ENCODE measurements around the gene PCDHGB5.
"Not testable (repeated sequence)": the region's sequence is repeated elsewhere in the genome, so short reads cannot be mapped to it uniquely, and the experiment has no call there.

PCDHGB5 gene

GRCh38 chr5:141397756-141398551, at the start of gene PCDHGB5:
PCDHGB5 (plus strand) TSS chr5:141397947; CDS start chr5:141398128, 181 bp downstream.
- DNase-seq: not testable (repeated sequence)

GRCh38 chr5:141349917-141350619, 47.7 kb upstream of the PCDHGB5 start, which contains the start of gene PCDHGB1:
PCDHGB1 (plus strand) TSS chr5:141350099; CDS start chr5:141350261, 162 bp downstream.
- peak; percentile 64 for DNase-seq

DNA sequence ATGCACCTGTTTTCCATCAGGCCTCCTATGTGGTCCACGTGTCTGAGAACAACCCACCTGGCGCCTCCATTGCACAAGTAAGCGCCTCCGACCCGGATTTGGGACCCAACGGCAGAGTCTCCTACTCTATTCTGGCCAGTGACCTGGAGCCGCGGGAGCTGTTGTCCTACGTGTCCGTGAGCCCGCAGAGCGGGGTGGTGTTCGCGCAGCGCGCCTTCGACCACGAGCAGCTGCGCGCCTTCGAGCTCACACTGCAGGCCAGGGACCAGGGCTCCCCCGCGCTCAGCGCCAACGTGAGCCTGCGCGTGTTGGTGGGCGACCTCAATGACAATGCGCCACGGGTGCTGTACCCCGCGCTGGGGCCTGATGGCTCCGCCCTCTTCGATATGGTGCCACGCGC, 46.2 kb upstream of the PCDHGB5 start:
- no peak for DNase-seq

GRCh38 chr5:141354900-141355469, 42.8 kb upstream of the PCDHGB5 start, which contains the start of gene PCDHGA4:
PCDHGA4 (plus strand) TSS chr5:141355021; CDS start chr5:141355108, 87 bp downstream.
- DNase-seq: no peak

- no peak for DNase-seq
These were observed 42.1 kb upstream of the PCDHGB5 start for GRCh38 chr5:141355641-141356040.

DNA sequence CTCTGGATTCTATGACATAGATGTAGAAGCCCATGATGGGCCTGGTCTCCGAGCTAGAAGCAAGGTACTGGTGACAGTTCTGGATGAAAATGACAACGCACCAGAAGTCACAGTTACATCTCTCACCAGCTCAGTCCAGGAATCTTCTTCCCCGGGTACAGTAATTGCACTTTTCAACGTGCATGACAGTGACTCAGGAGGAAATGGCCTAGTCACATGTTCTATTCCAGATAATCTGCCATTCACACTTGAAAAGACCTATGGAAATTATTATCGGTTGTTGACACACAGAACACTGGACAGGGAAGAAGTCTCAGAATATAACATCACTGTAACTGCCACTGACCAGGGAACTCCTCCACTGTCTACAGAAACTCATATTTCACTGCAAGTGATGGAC, 41.6 kb upstream of the PCDHGB5 start:
- no peak for DNase-seq

DNA sequence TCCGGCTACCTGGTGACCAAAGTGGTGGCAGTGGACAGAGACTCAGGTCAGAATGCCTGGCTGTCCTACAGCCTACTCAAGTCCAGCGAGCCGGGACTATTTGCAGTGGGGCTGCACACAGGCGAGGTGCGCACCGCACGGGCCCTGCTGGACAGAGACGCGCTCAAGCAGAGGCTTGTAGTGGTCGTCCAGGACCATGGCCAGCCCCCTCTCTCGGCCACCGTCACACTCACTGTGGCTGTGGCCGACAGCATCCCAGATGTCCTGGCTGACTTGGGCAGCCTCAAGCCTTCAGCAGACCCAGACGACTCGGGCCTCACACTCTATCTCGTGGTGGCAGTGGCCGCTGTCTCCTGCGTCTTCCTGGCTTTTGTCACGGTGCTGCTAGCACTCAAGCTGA, 40.8 kb upstream of the PCDHGB5 start:
- DNase-seq: no peak

DNA sequence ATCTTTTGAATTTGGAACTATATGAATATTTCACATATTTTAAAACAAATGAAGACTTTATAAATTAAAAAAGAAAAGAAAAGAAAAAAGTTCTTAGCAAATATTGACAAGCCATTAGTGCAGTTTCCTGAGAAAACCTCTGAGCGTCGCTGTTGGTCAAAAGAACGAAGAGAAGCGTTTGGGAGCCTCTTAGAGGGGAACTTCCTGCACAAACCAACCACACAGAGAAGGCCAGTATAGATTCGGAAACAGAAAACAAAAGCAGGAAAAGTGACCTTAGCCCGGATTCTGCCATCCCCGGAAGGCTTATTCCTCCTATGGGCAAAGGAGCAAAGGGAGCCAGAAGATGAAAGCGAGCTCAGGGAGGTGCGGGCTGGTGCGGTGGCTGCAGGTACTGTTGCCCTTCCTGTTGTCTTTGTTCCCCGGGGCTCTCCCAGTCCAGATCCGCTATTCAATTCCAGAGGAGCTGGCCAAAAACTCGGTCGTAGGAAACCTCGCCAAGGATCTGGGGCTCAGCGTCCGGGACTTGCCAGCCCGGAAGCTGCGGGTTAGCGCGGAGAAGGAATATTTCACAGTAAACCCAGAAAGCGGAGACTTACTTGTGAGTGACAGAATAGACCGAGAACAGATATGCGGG, 37.8 kb upstream of the PCDHGB5 start, which contains the start of gene PCDHGB2:
PCDHGB2 (plus strand) TSS at position 205 of the 637 bp plus-strand sequence; CDS start at position 347, 142 bp downstream.
- DNase-seq: no peak

GRCh38 chr5:141360685-141361084, 37.1 kb upstream of the PCDHGB5 start:
- no peak for DNase-seq

DNA sequence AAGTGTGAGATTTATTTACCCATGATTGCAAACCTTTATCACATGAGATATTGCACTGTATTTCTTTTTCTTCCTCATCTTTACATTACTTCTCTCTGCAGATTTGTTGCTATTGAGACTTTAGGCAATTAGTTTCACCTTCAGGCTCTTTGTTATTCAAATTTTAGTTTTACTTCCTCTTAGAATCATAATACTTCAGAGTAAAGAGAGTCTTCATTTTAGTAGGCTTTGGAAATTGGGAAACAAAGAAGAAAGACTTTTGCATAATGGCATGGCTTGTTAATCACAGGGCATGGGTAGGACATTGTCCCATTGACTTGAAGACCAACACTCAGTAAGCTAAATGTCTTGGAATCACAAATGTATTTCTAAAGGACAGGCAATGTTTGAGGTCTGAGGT, 35.0 kb upstream of the PCDHGB5 start:
- no peak for DNase-seq

GRCh38 chr5:141363952-141364660, 33.6 kb upstream of the PCDHGB5 start, which contains the start of gene PCDHGA5:
PCDHGA5 (plus strand) TSS chr5:141364162; CDS start chr5:141364331, 169 bp downstream.
- DNase-seq: no peak

DNA sequence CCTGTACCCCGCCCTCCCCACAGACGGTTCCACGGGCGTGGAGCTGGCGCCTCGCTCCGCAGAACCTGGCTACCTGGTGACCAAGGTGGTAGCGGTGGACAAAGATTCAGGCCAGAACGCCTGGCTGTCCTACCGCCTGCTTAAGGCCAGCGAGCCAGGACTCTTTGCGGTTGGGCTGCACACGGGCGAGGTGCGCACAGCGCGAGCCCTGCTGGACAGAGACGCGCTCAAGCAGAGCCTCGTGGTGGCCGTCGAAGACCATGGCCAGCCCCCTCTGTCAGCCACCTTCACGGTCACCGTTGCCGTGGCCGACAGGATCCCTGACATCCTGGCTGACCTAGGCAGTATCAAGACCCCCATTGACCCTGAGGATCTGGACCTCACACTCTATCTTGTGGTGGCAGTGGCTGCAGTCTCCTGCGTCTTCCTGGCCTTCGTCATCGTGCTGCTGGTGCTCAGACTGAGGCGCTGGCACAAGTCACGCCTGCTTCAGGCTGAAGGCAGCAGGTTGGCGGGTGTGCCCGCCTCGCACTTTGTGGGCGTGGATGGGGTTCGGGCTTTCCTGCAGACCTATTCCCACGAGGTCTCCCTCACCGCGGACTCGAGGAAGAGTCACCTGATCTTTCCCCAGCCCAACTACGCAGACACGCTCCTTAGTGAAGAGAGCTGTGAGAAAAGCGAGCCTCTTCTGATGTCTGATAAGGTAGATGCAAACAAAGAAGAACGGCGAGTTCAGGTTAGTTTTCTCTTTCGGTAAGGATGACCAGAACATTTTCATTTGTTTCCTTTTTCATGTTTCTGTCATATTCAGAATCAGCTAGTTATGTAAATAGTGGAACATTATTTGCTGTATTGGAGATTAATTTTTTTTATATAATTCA, 31.5 kb upstream of the PCDHGB5 start:
- DNase-seq: no peak

DNA sequence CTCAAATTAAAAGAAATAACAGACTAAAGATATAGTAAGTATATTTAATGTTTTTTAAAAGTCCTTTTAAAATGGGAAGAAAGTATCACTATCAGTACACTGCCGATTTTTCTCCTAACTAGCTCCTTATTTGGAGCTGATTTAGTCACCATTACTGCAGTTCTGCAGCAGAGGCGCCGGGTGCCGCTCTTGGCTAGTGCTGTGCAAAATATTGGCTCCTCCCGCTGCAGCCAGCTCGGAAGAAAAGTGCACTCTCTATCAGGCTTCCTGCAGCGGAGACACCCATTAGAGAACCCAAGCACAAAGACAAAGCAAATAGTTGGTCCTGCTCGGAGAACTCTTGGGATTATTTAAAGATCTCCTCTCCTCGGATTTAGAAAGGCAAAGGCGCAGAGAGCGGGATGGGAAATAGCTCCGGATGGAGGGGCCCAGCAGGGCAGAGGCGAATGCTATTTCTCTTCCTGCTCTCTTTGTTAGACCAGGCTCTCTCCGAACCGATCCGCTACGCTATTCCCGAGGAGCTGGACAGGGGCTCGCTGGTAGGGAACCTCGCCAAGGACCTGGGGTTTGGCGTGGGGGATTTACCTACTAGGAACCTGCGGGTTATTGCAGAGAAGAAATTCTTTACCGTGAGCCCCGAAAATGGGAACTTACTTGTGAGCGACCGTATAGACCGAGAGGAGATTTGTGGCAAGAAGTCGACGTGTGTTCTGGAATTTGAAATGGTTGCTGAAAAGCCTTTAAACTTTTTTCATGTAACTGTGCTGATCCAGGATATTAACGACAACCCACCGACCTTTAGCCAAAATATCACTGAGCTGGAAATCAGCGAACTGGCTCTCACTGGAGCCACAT, 27.5 kb upstream of the PCDHGB5 start, which contains the start of gene PCDHGB3:
PCDHGB3 (plus strand) TSS at position 249 of the 855 bp plus-strand sequence; CDS start at position 402, 153 bp downstream.
- DNase-seq: no peak

GRCh38 chr5:141371572-141372475, 25.9 kb upstream of the PCDHGB5 start:
- DNase-seq: no peak

DNA sequence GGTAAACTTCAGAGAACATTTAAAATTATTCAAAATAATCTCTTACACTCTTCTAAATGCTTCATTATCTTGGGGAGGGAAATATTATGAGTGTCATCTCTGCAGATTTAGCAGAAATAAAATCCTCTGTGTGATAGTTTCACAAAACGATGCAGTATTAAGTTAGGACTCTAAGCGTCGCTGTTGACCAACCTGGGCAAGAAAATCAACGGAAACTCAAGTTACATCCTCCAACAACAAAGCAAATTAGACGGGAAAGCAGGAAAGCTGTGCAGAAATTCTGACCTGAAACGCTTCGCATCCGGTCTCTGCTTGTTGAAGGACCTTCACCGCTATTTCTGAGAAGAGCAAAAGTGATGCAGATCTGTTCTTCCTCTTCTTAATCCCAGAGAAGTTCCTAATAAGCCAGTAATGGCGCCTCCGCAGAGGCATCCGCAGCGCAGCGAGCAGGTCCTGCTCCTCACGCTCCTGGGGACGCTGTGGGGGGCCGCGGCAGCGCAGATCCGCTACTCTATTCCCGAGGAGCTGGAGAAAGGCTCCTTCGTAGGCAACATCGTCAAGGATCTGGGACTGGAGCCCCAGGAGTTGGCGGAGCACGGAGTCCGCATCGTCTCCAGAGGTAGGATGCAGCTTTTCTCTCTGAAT, 24.0 kb upstream of the PCDHGB5 start, which contains the start of gene PCDHGA6:
PCDHGA6 (plus strand) TSS at position 219 of the 645 bp plus-strand sequence; CDS start at position 412, 193 bp downstream.
- no peak for DNase-seq

- no peak for DNase-seq
These were observed 23.1 kb upstream of the PCDHGB5 start for GRCh38 chr5:141374627-141375026.

GRCh38 chr5:141375444-141376155, 22.1 kb upstream of the PCDHGB5 start:
- DNase-seq: not testable (repeated sequence)
